ENCODE results near the gene SGTA.

DNA sequence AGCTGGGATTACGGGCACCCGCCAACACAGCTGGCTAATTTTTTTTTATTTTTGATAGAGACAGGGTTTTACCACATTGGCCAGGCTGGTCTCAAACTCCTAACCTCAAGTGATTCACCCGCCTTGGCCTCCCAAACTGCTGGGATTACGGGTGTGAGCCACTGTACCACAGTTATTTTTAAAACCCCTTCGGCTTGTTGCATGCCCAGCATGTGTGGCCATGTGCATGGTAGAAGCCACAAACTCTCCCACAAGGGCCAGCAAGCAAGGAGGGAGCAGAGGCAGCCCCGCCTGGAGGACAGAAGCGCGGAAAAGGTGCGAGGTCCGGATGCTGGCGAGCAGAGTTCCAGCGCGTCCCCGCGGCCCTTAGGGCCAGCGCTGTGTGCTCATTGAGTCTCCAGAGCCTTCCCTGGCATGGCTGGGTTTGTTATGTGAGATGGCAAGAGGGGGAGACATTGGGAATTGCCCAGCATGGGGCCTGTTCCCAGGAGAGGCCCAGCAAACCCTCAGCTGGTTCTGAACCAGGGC lies 15.1 kb upstream of the SGTA start:
- TF ChIP-seq, protein P1, sequence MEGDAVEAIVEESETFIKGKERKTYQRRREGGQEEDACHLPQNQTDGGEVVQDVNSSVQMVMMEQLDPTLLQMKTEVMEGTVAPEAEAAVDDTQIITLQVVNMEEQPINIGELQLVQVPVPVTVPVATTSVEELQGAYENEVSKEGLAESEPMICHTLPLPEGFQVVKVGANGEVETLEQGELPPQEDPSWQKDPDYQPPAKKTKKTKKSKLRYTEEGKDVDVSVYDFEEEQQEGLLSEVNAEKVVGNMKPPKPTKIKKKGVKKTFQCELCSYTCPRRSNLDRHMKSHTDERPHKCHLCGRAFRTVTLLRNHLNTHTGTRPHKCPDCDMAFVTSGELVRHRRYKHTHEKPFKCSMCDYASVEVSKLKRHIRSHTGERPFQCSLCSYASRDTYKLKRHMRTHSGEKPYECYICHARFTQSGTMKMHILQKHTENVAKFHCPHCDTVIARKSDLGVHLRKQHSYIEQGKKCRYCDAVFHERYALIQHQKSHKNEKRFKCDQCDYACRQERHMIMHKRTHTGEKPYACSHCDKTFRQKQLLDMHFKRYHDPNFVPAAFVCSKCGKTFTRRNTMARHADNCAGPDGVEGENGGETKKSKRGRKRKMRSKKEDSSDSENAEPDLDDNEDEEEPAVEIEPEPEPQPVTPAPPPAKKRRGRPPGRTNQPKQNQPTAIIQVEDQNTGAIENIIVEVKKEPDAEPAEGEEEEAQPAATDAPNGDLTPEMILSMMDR (conservative IDR thresholded peaks at IDR 0.05; ENCODE audit: low read depth, low read length), result no peak
- no peak for TF ChIP-seq POLR2A (IDR thresholded peaks at IDR 0.05; ENCODE audit: low read depth, low read length)
- no peak for TF ChIP-seq MXI1 (IDR thresholded peaks at IDR 0.05; ENCODE audit: borderline replicate concordance, low read depth, low read length)
- no peak for TF ChIP-seq RCOR1 (IDR thresholded peaks at IDR 0.05; ENCODE audit: insufficient replicate concordance, low read length)
- no peak for TF ChIP-seq CHD1 (IDR thresholded peaks at IDR 0.05; ENCODE audit: low read depth, low read length)
- no peak for TF ChIP-seq RFX5 (IDR thresholded peaks at IDR 0.05; ENCODE audit: low read depth, low read length)
- TF ChIP-seq RAD21 (IDR thresholded peaks at IDR 0.05; ENCODE audit: low read length), result no peak
- TF ChIP-seq, protein P2, sequence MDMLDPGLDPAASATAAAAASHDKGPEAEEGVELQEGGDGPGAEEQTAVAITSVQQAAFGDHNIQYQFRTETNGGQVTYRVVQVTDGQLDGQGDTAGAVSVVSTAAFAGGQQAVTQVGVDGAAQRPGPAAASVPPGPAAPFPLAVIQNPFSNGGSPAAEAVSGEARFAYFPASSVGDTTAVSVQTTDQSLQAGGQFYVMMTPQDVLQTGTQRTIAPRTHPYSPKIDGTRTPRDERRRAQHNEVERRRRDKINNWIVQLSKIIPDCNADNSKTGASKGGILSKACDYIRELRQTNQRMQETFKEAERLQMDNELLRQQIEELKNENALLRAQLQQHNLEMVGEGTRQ (IDR thresholded peaks at IDR 0.05; ENCODE audit: low read depth, low read length), result no peak

Data from IMR-90 (cell line).